Upper lobe of left lung (tissue), 4 donors: ENCODE measurements around the gene GET4.

Experiments
- CTCF ChIP-seq, 6 experiments: fragments of 450-650 bp in 4 of 6; fragments of 200-600 bp in 2 of 6; sonication (generic) in 2 of 6; IDR thresholded peaks; one replicate each; pipeline ENCODE4 v1.5.1; 2016 to 2019; ENCODE audit warnings: antibody characterized with exemption in 6 of 6
- EP300 ChIP-seq, 4 donors: sonication (generic); formaldehyde crosslinking; IDR thresholded peaks; one replicate each; pipeline ENCODE4 v1.5.1; 2017; ENCODE audit warnings: antibody characterized with exemption in 4 of 4, control low read depth in 2 of 4
- POLR2A ChIP-seq, 4 donors: fragments of 450-650 bp; IDR thresholded peaks; one replicate each; pipeline ENCODE4 v1.5.1; 2016 to 2017; ENCODE audit warnings: antibody characterized with exemption in 4 of 4, mild to moderate bottlenecking in 2 of 4

- no peak for TF ChIP-seq EP300 (IDR thresholded peaks at IDR 0.05)
- TF ChIP-seq CTCF (IDR thresholded peaks at IDR 0.05) = no peak
- no peak for TF ChIP-seq POLR2A (IDR thresholded peaks at IDR 0.05)
These were observed 68.8 kb downstream of the GET4 start for GRCh38 chr7:945147-945555.
